ENCODE results near the gene ATP8B1. TPM values are rescaled to one million over a fixed set of nuclear protein-coding genes. Genes with fewer than 3 reads are reported as not detected.

The ATP8B1 gene
- total and polyA plus RNA-seq, 2 donors (not counting 3 experiments of a cell fraction or from before 2014, with no cell fraction given), result 49.3 to 100 TPM

GRCh38 chr18:57640236-57640635 lies 162.9 kb downstream of the ATP8B1 start:
- Histone ChIP-seq H3K79me2 (ENCODE audit: control insufficient read depth, insufficient read depth, low read length) (no peaks in the 10 kb centered on the region), H3K9ac (replicated peaks; ENCODE audit: extremely low read depth, insufficient read depth, low read length) (no peak overlapping the region), H3K27ac (ENCODE audit: insufficient read depth, low read depth, low read length) (no peak overlapping the region), H2AFZ (ENCODE audit: low read depth, low read length) (no peak overlapping the region), H3K9me3 (replicated peaks; ENCODE audit: control insufficient read depth, insufficient read depth, low read length) (no peaks in the 10 kb centered on the region), H3K27me3 (ENCODE audit: control insufficient read depth in 2 of 2, insufficient read depth in 2 of 2, low read length in 2 of 2) (no peaks in the 10 kb centered on the region), H3K4me3 (replicated peaks in 1 of 3; ENCODE audit: insufficient read depth in 1 of 3, low read depth in 1 of 3, low read length in 3 of 3) (no peak overlapping the region), H3K4me2 (ENCODE audit: insufficient read depth, low read length) (no peak overlapping the region), H3K36me3 (ENCODE audit: control insufficient read depth in 2 of 2, extremely low read depth in 1 of 2, insufficient read depth in 2 of 2, low read length in 2 of 2) (no peaks in the 10 kb centered on the region), H3K4me1 (ENCODE audit: control insufficient read depth, extremely low read depth, insufficient read depth, low read length) (no peaks in the 10 kb centered on the region), H3K9me1 (replicated peaks; ENCODE audit: control insufficient read depth, extremely low read depth, insufficient read depth, low read length) (no peaks in the 10 kb centered on the region), H4K20me1 (replicated peaks; ENCODE audit: control insufficient read depth, extremely low read depth, insufficient read depth, low read length) (no peaks in the 10 kb centered on the region)
- ChIA-PET CTCF (no interaction called here), POLR2A (interaction anchor here (0.6 kb wide), 1 partner anchor 36 kb away, joined by 3 read pairs; no protein-coding TSS in a partner anchor)
- intact Hi-C loops (cut with micrococcal nuclease), result no loop called here
- peak; percentile 53 for DNase-seq (ENCODE audit: low read depth, low spot score)
- TF ChIP-seq JUN (IDR thresholded peaks at IDR 0.05; ENCODE audit: borderline replicate concordance, insufficient read depth, insufficient read length, low read depth), result no peak
- no peak for TF ChIP-seq FOS (IDR thresholded peaks at IDR 0.05; ENCODE audit: borderline replicate concordance, insufficient read depth, low read length)
- no peak for TF ChIP-seq GATA2 (IDR thresholded peaks at IDR 0.05; ENCODE audit: insufficient read depth, insufficient read length, low read depth, low read length)
- TF ChIP-seq MAX (IDR thresholded peaks at IDR 0.05; ENCODE audit: insufficient read depth, insufficient read length), result no peak
- TF ChIP-seq, protein P1, sequence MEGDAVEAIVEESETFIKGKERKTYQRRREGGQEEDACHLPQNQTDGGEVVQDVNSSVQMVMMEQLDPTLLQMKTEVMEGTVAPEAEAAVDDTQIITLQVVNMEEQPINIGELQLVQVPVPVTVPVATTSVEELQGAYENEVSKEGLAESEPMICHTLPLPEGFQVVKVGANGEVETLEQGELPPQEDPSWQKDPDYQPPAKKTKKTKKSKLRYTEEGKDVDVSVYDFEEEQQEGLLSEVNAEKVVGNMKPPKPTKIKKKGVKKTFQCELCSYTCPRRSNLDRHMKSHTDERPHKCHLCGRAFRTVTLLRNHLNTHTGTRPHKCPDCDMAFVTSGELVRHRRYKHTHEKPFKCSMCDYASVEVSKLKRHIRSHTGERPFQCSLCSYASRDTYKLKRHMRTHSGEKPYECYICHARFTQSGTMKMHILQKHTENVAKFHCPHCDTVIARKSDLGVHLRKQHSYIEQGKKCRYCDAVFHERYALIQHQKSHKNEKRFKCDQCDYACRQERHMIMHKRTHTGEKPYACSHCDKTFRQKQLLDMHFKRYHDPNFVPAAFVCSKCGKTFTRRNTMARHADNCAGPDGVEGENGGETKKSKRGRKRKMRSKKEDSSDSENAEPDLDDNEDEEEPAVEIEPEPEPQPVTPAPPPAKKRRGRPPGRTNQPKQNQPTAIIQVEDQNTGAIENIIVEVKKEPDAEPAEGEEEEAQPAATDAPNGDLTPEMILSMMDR (IDR thresholded peaks at IDR 0.05; ENCODE audit: extremely low read depth in 1 of 2, insufficient read depth in 1 of 2, low read depth in 1 of 2, low read length in 2 of 2), result no peak
- no peak for TF ChIP-seq POLR2AphosphoS5 (IDR thresholded peaks at IDR 0.05; ENCODE audit: insufficient read depth, low read depth, low read length)
- no peak for TF ChIP-seq MYC (IDR thresholded peaks at IDR 0.05; ENCODE audit: low read depth, low read length)
- TF ChIP-seq EZH2 (IDR thresholded peaks at IDR 0.05; ENCODE audit: borderline replicate concordance, low read depth, low read length, severe bottlenecking), result no peak
- no peak for TF ChIP-seq POLR2A (IDR thresholded peaks at IDR 0.05; ENCODE audit: low read depth, low read length)
- BruUV-seq (replicated peaks), result no TSS peak
- dilution Hi-C loops (cut with MboI; ENCODE audit: extremely low pct_ligation_motif_present, low sequenced_read_pairs), result no loop called here
- FAIRE-seq, result no peak

Data from endothelial cell of umbilical vein (primary cell).